HEK293 (cell line): ENCODE results near the gene CPE.
A peak's percentile ranks its signal among the peaks of the same experiment; 100 is the strongest.

Experiments used
- BCL11A ChIP-seq: fragments of 450-650 bp; formaldehyde crosslinking; IDR thresholded peaks from 2 replicates; pipeline ENCODE4 v1.5.1; 2016; ENCODE audit warnings: low read depth, missing biosample characterization, missing genetic modification characterization
- EGR2 ChIP-seq: fragments of 450-650 bp; formaldehyde crosslinking; IDR thresholded peaks from 2 replicates; pipeline ENCODE4 v1.5.1; 2016; ENCODE audit warnings: low read depth, missing biosample characterization, missing genetic modification characterization
- HOXD13 ChIP-seq: sonication (generic); formaldehyde crosslinking; IDR thresholded peaks from 2 replicates; pipeline ENCODE4 v1.8.0; 2022; ENCODE audit warnings: missing genetic modification reagents, borderline replicate concordance
- IKZF3 ChIP-seq: fragments of 450-650 bp; IDR thresholded peaks from 2 replicates; pipeline ENCODE4 v1.5.0; 2018; ENCODE audit warnings: missing biosample characterization, mild to moderate bottlenecking, missing genetic modification characterization, moderate library complexity
- KLF16 ChIP-seq: fragments of 450-650 bp; formaldehyde crosslinking; IDR thresholded peaks from 2 replicates; pipeline ENCODE4 v1.5.1; 2017; ENCODE audit warnings: missing biosample characterization, missing genetic modification characterization
- MYNN ChIP-seq: fragments of 450-650 bp; formaldehyde crosslinking; IDR thresholded peaks from 2 replicates; pipeline ENCODE4 v1.5.1; 2016; ENCODE audit warnings: missing biosample characterization, missing genetic modification characterization, borderline replicate concordance
- SALL2 ChIP-seq: fragments of 450-650 bp; formaldehyde crosslinking; IDR thresholded peaks from 2 replicates; pipeline ENCODE4 v1.5.0; 2017; ENCODE audit warnings: missing biosample characterization, mild to moderate bottlenecking, missing genetic modification characterization, borderline replicate concordance
- SP2 ChIP-seq: fragments of 450-650 bp; formaldehyde crosslinking; IDR thresholded peaks from 2 replicates; pipeline ENCODE4 v1.5.1; 2016; ENCODE audit warnings: missing biosample characterization, missing genetic modification characterization
- TCF7L2 ChIP-seq: IDR thresholded peaks from 2 replicates; pipeline ENCODE4 v1.6.1; 2011; ENCODE audit warnings: low read depth, mild to moderate bottlenecking, inconsistent platforms, low read length, moderate library complexity, borderline replicate concordance
- ZFP41 ChIP-seq: fragments of 450-650 bp; formaldehyde crosslinking; IDR thresholded peaks from 2 replicates; pipeline ENCODE4 v1.5.1; 2016; ENCODE audit warnings: missing biosample characterization, missing genetic modification characterization, borderline replicate concordance
- ZNF146 ChIP-seq: fragments of 450-650 bp; formaldehyde crosslinking; IDR thresholded peaks from 2 replicates; pipeline ENCODE4 v1.5.1; 2016; ENCODE audit warnings: missing biosample characterization, missing genetic modification characterization
- ZNF16 ChIP-seq: fragments of 450-650 bp; formaldehyde crosslinking; IDR thresholded peaks from 2 replicates; pipeline ENCODE4 v1.5.1; 2016; ENCODE audit warnings: low read depth, missing biosample characterization, missing genetic modification characterization
- ZNF169 ChIP-seq: fragments of 450-650 bp; formaldehyde crosslinking; IDR thresholded peaks from 2 replicates; pipeline ENCODE4 v1.5.1; 2016; ENCODE audit warnings: missing biosample characterization, missing genetic modification characterization
- ZNF214 ChIP-seq: fragments of 450-650 bp; formaldehyde crosslinking; IDR thresholded peaks from 2 replicates; pipeline ENCODE4 v1.5.1; 2017; ENCODE audit warnings: missing biosample characterization, mild to moderate bottlenecking, missing genetic modification characterization, borderline replicate concordance
- ZNF23 ChIP-seq: fragments of 450-650 bp; formaldehyde crosslinking; IDR thresholded peaks from 2 replicates; pipeline ENCODE4 v1.5.1; 2016; ENCODE audit warnings: missing biosample characterization, missing genetic modification characterization, borderline replicate concordance
- ZNF311 ChIP-seq: fragments of 450-650 bp; formaldehyde crosslinking; IDR thresholded peaks from 2 replicates; pipeline ENCODE4 v1.5.1; 2017; ENCODE audit warnings: missing biosample characterization, missing genetic modification characterization, borderline replicate concordance
- ZNF335 ChIP-seq: fragments of 450-650 bp; formaldehyde crosslinking; conservative IDR thresholded peaks from 2 replicates; pipeline ENCODE4 v1.5.1; 2016; ENCODE audit warnings: missing biosample characterization, missing genetic modification characterization
- ZNF510 ChIP-seq: fragments of 450-650 bp; formaldehyde crosslinking; IDR thresholded peaks from 2 replicates; pipeline ENCODE4 v1.5.1; 2018; ENCODE audit warnings: mild to moderate bottlenecking, missing genetic modification characterization, missing biosample characterization; ENCODE audit not compliant: insufficient replicate concordance
- ZNF521 ChIP-seq: fragments of 450-650 bp; formaldehyde crosslinking; IDR thresholded peaks from 2 replicates; pipeline ENCODE4 v1.5.1; 2017; ENCODE audit warnings: missing biosample characterization, mild to moderate bottlenecking, missing genetic modification characterization
- ZNF549 ChIP-seq: fragments of 450-650 bp; IDR thresholded peaks from 2 replicates; pipeline ENCODE4 v1.5.1; 2018; ENCODE audit warnings: missing biosample characterization, missing genetic modification characterization, mild to moderate bottlenecking, inconsistent platforms, moderate library complexity
- ZNF600 ChIP-seq: fragments of 450-650 bp; formaldehyde crosslinking; IDR thresholded peaks from 2 replicates; pipeline ENCODE4 v1.5.1; 2016; ENCODE audit warnings: missing biosample characterization, missing genetic modification characterization
- ZNF621 ChIP-seq: fragments of 450-650 bp; formaldehyde crosslinking; IDR thresholded peaks from 2 replicates; pipeline ENCODE4 v1.5.1; 2017; ENCODE audit warnings: missing biosample characterization, missing genetic modification characterization
- ZNF623 ChIP-seq: fragments of 450-650 bp; formaldehyde crosslinking; IDR thresholded peaks from 2 replicates; pipeline ENCODE4 v1.5.1; 2016; ENCODE audit warnings: missing biosample characterization, missing genetic modification characterization
- ZNF747 ChIP-seq: fragments of 450-650 bp; formaldehyde crosslinking; IDR thresholded peaks from 2 replicates; pipeline ENCODE4 v1.5.1; 2016; ENCODE audit warnings: missing biosample characterization, missing genetic modification characterization
- ZNF776 ChIP-seq: fragments of 450-650 bp; formaldehyde crosslinking; IDR thresholded peaks from 2 replicates; pipeline ENCODE4 v1.5.0; 2017; ENCODE audit warnings: missing biosample characterization, missing genetic modification characterization, borderline replicate concordance
- ZNF837 ChIP-seq: fragments of 450-650 bp; formaldehyde crosslinking; IDR thresholded peaks from 2 replicates; pipeline ENCODE4 v1.5.1; 2016; ENCODE audit warnings: missing biosample characterization, missing genetic modification characterization
- TF ChIP-seq, protein P1 (sequence below): fragments of 450-650 bp; formaldehyde crosslinking; IDR thresholded peaks from 2 replicates; pipeline ENCODE4 v1.5.1; 2016; ENCODE audit warnings: missing biosample characterization, missing genetic modification characterization, borderline replicate concordance
- TF ChIP-seq, protein P2 (sequence below): fragments of 450-650 bp; formaldehyde crosslinking; IDR thresholded peaks from 2 replicates; pipeline ENCODE4 v1.5.1; 2016; ENCODE audit warnings: missing biosample characterization, missing genetic modification characterization
- TF ChIP-seq, protein P3 (sequence below): fragments of 450-650 bp; formaldehyde crosslinking; IDR thresholded peaks from 2 replicates; pipeline ENCODE4 v1.5.1; 2016; ENCODE audit warnings: missing biosample characterization, missing genetic modification characterization
- TF ChIP-seq, protein P4 (sequence below): fragments of 450-650 bp; formaldehyde crosslinking; IDR thresholded peaks from 2 replicates; pipeline ENCODE4 v1.5.1; 2016; ENCODE audit warnings: missing biosample characterization, missing genetic modification characterization
- TF ChIP-seq, protein P5 (sequence below): fragments of 450-650 bp; formaldehyde crosslinking; IDR thresholded peaks from 2 replicates; pipeline ENCODE4; 2016; ENCODE audit warnings: missing biosample characterization, missing genetic modification characterization

CPE gene

DNA sequence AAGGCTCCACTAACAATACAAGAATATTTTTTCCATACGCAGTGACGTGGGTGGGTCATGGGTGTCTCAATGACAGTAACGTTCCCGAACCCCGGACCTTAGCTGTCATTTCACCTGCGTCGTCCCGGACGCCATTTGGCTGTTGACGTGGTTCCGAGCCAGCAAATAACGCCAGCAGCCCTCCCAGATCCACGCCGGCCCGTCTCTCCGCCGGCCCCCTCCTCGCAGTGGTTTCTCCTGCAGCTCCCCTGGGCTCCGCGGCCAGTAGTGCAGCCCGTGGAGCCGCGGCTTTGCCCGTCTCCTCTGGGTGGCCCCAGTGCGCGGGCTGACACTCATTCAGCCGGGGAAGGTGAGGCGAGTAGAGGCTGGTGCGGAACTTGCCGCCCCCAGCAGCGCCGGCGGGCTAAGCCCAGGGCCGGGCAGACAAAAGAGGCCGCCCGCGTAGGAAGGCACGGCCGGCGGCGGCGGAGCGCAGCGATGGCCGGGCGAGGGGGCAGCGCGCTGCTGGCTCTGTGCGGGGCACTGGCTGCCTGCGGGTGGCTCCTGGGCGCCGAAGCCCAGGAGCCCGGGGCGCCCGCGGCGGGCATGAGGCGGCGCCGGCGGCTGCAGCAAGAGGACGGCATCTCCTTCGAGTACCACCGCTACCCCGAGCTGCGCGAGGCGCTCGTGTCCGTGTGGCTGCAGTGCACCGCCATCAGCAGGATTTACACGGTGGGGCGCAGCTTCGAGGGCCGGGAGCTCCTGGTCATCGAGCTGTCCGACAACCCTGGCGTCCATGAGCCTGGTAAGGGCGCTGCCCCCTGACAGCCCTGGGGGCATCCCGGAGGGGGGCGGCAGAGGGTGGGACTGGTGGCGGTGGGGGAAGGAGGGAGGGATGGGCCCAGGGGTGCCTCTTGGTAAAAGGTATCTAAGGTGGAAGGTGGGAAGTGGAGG, at the start of gene CPE (continued):
- TF ChIP-seq, protein P1, sequence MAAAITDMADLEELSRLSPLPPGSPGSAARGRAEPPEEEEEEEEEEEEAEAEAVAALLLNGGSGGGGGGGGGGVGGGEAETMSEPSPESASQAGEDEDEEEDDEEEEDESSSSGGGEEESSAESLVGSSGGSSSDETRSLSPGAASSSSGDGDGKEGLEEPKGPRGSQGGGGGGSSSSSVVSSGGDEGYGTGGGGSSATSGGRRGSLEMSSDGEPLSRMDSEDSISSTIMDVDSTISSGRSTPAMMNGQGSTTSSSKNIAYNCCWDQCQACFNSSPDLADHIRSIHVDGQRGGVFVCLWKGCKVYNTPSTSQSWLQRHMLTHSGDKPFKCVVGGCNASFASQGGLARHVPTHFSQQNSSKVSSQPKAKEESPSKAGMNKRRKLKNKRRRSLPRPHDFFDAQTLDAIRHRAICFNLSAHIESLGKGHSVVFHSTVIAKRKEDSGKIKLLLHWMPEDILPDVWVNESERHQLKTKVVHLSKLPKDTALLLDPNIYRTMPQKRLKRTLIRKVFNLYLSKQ = no peak
- TF ChIP-seq ZNF510 (tag by site-specific recombination) (no peak), ZNF747 (tag by site-specific recombination) (no peak), ZNF16 (tag by site-specific recombination) (no peak), TCF7L2 (no peak), ZNF214 (tag by site-specific recombination) (no peak), MYNN (tag by site-specific recombination) (no peak), ZNF311 (tag by site-specific recombination) (no peak), ZNF521 (tag by site-specific recombination) (no peak), ZNF621 (no peak), ZNF169 (tag by site-specific recombination) (no peak), ZNF549 (tag by site-specific recombination) (no peak), ZFP41 (no peak), ZNF623 (tag by site-specific recombination) (no peak), SALL2 (tag by site-specific recombination) (no peak), ZNF335 (tag by site-specific recombination) (peak; percentile 69), HOXD13 (no peak), IKZF3 (tag by site-specific recombination) (no peak), ZNF837 (tag by site-specific recombination) (no peak), ZNF776 (no peak), ZNF600 (tag by site-specific recombination) (peak; percentile 74), ZNF146 (tag by site-specific recombination) (no peak), SP2 (tag by site-specific recombination) (peak; percentile 31; the same call in 1 of the 2 replicates), ZNF23 (no peak), BCL11A (no peak), EGR2 (no peak), KLF16 (tag by site-specific recombination) (0 out of 2 replicates have a peak, but pooled peaks have one; percentile 32)
- TF ChIP-seq, protein P2, sequence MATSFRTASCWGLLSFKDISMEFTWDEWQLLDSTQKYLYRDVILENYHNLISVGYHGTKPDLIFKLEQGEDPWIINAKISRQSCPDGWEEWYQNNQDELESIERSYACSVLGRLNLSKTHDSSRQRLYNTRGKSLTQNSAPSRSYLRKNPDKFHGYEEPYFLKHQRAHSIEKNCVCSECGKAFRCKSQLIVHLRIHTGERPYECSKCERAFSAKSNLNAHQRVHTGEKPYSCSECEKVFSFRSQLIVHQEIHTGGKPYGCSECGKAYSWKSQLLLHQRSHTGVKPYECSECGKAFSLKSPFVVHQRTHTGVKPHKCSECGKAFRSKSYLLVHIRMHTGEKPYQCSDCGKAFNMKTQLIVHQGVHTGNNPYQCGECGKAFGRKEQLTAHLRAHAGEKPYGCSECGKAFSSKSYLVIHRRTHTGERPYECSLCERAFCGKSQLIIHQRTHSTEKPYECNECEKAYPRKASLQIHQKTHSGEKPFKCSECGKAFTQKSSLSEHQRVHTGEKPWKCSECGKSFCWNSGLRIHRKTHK = no peak
- TF ChIP-seq, protein P3, sequence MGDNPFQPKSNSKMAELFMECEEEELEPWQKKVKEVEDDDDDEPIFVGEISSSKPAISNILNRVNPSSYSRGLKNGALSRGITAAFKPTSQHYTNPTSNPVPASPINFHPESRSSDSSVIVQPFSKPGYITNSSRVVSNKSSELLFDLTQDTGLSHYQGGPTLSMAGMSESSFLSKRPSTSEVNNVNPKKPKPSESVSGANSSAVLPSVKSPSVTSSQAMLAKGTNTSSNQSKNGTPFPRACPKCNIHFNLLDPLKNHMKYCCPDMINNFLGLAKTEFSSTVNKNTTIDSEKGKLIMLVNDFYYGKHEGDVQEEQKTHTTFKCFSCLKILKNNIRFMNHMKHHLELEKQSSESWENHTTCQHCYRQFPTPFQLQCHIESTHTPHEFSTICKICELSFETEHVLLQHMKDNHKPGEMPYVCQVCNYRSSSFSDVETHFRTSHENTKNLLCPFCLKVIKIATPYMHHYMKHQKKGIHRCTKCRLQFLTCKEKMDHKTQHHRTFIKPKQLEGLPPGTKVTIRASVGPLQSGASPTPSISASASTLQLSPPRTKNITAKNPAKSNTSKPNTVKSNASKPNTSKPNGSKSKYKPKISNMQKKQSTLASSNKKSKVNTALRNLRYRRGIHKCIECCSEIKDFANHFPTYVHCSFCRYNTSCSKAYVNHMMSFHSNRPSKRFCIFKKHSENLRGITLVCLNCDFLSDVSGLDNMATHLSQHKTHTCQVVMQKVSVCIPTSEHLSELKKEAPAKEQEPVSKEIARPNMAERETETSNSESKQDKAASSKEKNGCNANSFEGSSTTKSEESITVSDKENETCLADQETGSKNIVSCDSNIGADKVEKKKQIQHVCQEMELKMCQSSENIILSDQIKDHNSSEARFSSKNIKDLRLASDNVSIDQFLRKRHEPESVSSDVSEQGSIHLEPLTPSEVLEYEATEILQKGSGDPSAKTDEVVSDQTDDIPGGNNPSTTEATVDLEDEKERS (tag by site-specific recombination) = no peak
- TF ChIP-seq, protein P4, sequence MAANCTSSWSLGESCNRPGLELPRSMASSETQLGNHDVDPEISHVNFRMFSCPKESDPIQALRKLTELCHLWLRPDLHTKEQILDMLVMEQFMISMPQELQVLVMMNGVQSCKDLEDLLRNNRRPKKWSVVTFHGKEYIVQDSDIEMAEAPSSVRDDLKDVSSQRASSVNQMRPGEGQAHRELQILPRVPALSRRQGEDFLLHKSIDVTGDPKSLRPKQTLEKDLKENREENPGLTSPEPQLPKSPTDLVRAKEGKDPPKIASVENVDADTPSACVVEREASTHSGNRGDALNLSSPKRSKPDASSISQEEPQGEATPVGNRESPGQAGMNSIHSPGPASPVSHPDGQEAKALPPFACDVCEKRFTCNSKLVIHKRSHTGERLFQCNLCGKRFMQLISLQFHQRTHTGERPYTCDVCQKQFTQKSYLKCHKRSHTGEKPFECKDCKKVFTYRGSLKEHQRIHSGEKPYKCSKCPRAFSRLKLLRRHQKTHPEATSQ (tag by site-specific recombination) = no peak
- TF ChIP-seq, protein P5, sequence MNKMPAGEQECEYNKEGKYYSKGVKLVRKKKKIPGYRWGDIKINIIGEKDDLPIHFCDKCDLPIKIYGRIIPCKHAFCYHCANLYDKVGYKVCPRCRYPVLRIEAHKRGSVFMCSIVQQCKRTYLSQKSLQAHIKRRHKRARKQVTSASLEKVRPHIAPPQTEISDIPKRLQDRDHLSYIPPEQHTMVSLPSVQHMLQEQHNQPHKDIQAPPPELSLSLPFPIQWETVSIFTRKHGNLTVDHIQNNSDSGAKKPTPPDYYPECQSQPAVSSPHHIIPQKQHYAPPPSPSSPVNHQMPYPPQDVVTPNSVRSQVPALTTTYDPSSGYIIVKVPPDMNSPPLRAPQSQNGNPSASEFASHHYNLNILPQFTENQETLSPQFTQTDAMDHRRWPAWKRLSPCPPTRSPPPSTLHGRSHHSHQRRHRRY (tag by site-specific recombination) = no peak
